ENCODE measurements around the gene OIP5. TPM values are rescaled to one million over a fixed set of nuclear protein-coding genes. Genes with fewer than 3 reads are reported as not detected.

OIP5 gene
- total and polyA plus RNA-seq, 2 donors (not counting 1 experiment from before 2014, with no cell fraction given) = 0.84 to 1.3 TPM

- Mint-ChIP-seq H3K4me1 (no peaks in the 10 kb centered on the region), H3K27me3 (no peaks in the 10 kb centered on the region), H3K9me3 (ENCODE audit: insufficient read depth) (no peaks in the 10 kb centered on the region), H3K4me3 (no peak overlapping the region), H3K27ac (no peak overlapping the region)
- Histone ChIP-seq H3K4me3 (ENCODE audit: control extremely low read depth in 1 of 5, extremely low read depth in 1 of 5, insufficient read depth in 1 of 5, low read depth in 2 of 5, low read length in 4 of 5) (no peak overlapping the region), H4K20me1 (ENCODE audit: control insufficient read depth, insufficient read depth, low read length, poor library complexity, severe bottlenecking) (no peaks in the 10 kb centered on the region), H3K27me3 (replicated peaks in 1 of 4; ENCODE audit: control extremely low read depth in 1 of 4, control insufficient read depth in 3 of 4, insufficient read depth in 4 of 4, low read length in 3 of 4) (no peaks in the 10 kb centered on the region), H3K36me3 (replicated peaks in 1 of 2; ENCODE audit: control extremely low read depth in 1 of 2, control insufficient read depth in 1 of 2, extremely low read depth in 1 of 2, insufficient read depth in 2 of 2, low read length in 1 of 2) (peaks cover 1 to 11% of the 10 kb centered on the region in 2 experiments), H3K27ac (ENCODE audit: low read length in 2 of 2) (no peak overlapping the region), H2AFZ (ENCODE audit: insufficient read depth, low read depth, low read length, poor library complexity, severe bottlenecking) (no peak overlapping the region), H3K9ac (ENCODE audit: low read length) (no peak overlapping the region), H3K79me2 (ENCODE audit: control insufficient read depth, insufficient read depth, low read length) (no peaks in the 10 kb centered on the region), H3K9me3 (ENCODE audit: control extremely low read depth in 1 of 3, control insufficient read depth in 2 of 3, insufficient read depth in 1 of 3, low read length in 2 of 3) (no peaks in the 10 kb centered on the region), H3K4me1 (ENCODE audit: control insufficient read depth in 2 of 2, insufficient read depth in 2 of 2, low read length in 2 of 2) (no peaks in the 10 kb centered on the region), H3K4me2 (replicated peaks; ENCODE audit: low read depth, low read length, poor library complexity, severe bottlenecking) (no peak overlapping the region)
- TF ChIP-seq EZH2 (IDR thresholded peaks at IDR 0.05; ENCODE audit: borderline replicate concordance, insufficient read depth, low read depth, low read length, poor library complexity, severe bottlenecking) (no peak), CTCF (IDR thresholded peaks at IDR 0.05) (no peak)
- DNase-seq (no peak), ATAC-seq (ENCODE audit: low read depth) (no peak)
- ChIA-PET POLR2A (no interaction called here), CTCF (no interaction called here)
- intact Hi-C loops (cut with micrococcal nuclease) = no loop called here
- 96% methylated on average over 5 of the region's 10 CpGs for WGBS (ENCODE audit: insufficient coverage)
These were observed 22.0 kb upstream of the OIP5 start for GRCh38 chr15:41354371-41354770.

GRCh38 chr15:41350057-41350717, 17.8 kb upstream of the OIP5 start:
- no peaks in the 10 kb centered on the region for H3K9me3 Mint-ChIP-seq (ENCODE audit: insufficient read depth)
- POLR2A ChIA-PET = no interaction called here
- no peaks in the 10 kb centered on the region for H3K27me3 ChIP-seq (replicated peaks in 1 of 4; ENCODE audit: control extremely low read depth in 1 of 4, control insufficient read depth in 3 of 4, insufficient read depth in 4 of 4, low read length in 3 of 4)

More at GRCh38 chr15:41350057-41350717, 17.8 kb upstream of the OIP5 start:
- Histone ChIP-seq H3K9ac (ENCODE audit: low read length) (no peak overlapping the region), H3K4me3 (ENCODE audit: control extremely low read depth in 1 of 5, extremely low read depth in 1 of 5, insufficient read depth in 1 of 5, low read depth in 2 of 5, low read length in 4 of 5) (no peak overlapping the region), H3K27ac (ENCODE audit: low read length in 2 of 2) (no peak overlapping the region), H4K20me1 (ENCODE audit: control insufficient read depth, insufficient read depth, low read length, poor library complexity, severe bottlenecking) (no peaks in the 10 kb centered on the region), H3K4me1 (ENCODE audit: control insufficient read depth in 2 of 2, insufficient read depth in 2 of 2, low read length in 2 of 2) (no peaks in the 10 kb centered on the region), H3K9me3 (ENCODE audit: control extremely low read depth in 1 of 3, control insufficient read depth in 2 of 3, insufficient read depth in 1 of 3, low read length in 2 of 3) (no peaks in the 10 kb centered on the region), H3K36me3 (replicated peaks in 1 of 2; ENCODE audit: control extremely low read depth in 1 of 2, control insufficient read depth in 1 of 2, extremely low read depth in 1 of 2, insufficient read depth in 2 of 2, low read length in 1 of 2) (peaks cover 1 to 7% of the 10 kb centered on the region in 2 experiments), H3K79me2 (ENCODE audit: control insufficient read depth, insufficient read depth, low read length) (peaks cover 2% of the 10 kb centered on the region), H2AFZ (ENCODE audit: insufficient read depth, low read depth, low read length, poor library complexity, severe bottlenecking) (no peak overlapping the region), H3K4me2 (replicated peaks; ENCODE audit: low read depth, low read length, poor library complexity, severe bottlenecking) (no peak overlapping the region)
- Mint-ChIP-seq H3K27ac (no peak overlapping the region), H3K27me3 (no peaks in the 10 kb centered on the region), H3K4me1 (no peaks in the 10 kb centered on the region), H3K4me3 (no peak overlapping the region)
- ATAC-seq (ENCODE audit: low read depth) (no peak), DNase-seq (no peak)
- CTCF ChIA-PET = no interaction called here
- intact Hi-C loops (cut with micrococcal nuclease) = no loop called here
- WGBS (ENCODE audit: insufficient coverage) = no CpG with 5 or more reads among the region's 10 CpGs
- TF ChIP-seq EZH2 (IDR thresholded peaks at IDR 0.05; ENCODE audit: borderline replicate concordance, insufficient read depth, low read depth, low read length, poor library complexity, severe bottlenecking) = no peak
- TF ChIP-seq CTCF (IDR thresholded peaks at IDR 0.05) = no peak

All from B cell (primary cell).